KOPT-K1 (cell line): ENCODE results near the gene THSD4.
"Not testable (repeated sequence)": the region's sequence is repeated elsewhere in the genome, so short reads cannot be mapped to it uniquely, and the experiment has no call there.

Experiments used
- H3K27ac ChIP-seq: fragments of 200-600 bp; sonication (generic); 2 replicates; pipeline ENCODE4 v1.5.1; 2016; ENCODE audit warnings: antibody characterized with exemption, mild to moderate bottlenecking, low read depth, low read length; ENCODE audit not compliant: poor library complexity, severe bottlenecking
- H3K36me3 ChIP-seq: fragments of 200-600 bp; sonication (generic); 2 replicates; pipeline ENCODE4 v1.5.1; 2017; ENCODE audit warnings: antibody characterized with exemption, mild to moderate bottlenecking, low read length, moderate library complexity; ENCODE audit not compliant: insufficient read depth
- H3K9me3 ChIP-seq: fragments of 200-600 bp; sonication (generic); 2 replicates; pipeline ENCODE4 v1.5.1; 2017; ENCODE audit warnings: antibody characterized with exemption, low read length, mild to moderate bottlenecking; ENCODE audit not compliant: insufficient read depth, poor library complexity, severe bottlenecking

The THSD4 gene

DNA sequence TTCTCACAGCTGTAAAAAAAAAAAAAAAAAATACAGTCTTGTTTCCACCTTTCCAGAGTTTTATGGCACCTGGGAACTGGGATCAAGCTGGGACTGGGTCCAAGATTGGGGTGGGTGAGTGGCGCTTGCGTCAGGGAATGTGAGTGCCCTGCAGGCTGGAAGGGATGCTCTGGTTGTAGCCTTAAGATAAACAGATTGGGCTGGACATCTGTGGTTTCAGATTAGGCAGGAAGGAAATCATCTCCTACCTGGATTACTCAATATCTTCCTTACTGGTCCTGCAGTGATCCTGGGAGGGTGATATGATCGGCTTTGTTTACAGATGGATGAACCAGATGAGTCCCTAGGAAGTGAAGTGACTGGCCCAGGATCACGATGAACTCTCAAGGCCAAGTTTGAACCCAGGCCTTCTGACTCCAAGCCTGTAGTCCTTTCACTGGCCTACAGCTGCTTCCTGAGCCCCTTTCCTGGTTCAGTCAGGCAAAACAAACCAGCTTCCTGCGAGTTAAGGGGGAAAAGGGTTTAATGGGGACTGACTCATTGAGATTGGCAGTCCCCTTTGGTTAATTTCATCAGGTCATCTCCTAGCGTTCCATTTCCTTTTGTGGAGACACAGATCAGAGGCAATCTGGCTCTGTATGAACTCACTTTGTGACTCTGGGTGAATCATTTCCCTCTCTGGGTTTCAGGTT lies 179.8 kb downstream of the THSD4 start:
- no peak overlapping the region for H3K27ac ChIP-seq
- no peaks in the 10 kb centered on the region for H3K9me3 ChIP-seq
- H3K36me3 ChIP-seq, result no peaks in the 10 kb centered on the region

DNA sequence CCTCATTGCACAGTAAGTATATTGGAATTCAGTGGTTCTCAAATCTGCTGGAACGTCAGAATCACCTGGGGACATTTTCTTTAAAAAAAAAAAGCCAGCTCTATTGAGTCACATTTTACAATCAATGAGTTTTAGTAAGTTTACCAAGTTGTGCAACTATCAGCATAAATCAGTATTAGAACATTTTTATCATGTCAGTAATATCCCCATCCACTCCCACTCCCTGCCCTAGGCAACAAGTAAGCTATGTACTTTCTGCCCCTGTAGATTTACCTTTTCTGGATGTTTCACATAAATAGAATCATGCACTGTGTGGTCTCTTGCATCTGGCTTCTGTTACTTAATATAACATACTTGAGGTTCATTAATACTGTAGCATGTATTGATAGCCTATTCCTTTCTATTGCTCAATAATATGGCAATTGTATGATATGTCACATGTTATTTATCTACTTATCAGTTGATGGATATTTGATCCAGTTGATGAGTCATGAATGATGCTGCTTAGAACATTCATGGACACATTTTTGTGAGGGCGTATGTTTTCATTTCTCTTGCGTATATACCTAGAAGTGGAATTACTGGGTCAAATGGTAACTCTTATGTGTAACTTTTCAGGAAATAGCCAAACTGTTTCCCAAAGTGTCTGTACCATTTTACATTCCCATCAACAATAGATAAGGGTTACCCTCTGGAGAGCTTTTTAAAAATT lies 180.5 kb downstream of the THSD4 start:
- no peaks in the 10 kb centered on the region for H3K36me3 ChIP-seq
- no peak overlapping the region for H3K27ac ChIP-seq
- H3K9me3 ChIP-seq, result no peaks in the 10 kb centered on the region

DNA sequence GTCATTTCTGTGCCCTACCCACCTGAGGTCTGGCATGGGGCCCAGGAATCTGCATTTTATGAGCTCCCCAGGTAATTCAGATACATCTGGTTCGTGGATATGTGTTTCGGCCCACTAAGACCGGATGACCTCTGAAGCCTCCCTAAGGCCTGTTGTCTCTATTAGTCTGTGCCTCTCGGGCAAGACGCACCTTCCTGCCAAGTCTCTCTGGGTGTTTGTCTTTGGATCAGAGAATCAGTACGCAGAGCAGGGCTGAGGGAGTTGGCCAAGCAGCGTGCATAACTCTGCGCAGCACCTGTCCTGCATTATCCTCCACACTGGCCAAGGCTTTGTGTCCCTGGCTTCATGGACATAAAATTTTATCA lies 181.0 kb downstream of the THSD4 start:
- no peaks in the 10 kb centered on the region for H3K36me3 ChIP-seq
- H3K9me3 ChIP-seq, result no peaks in the 10 kb centered on the region
- H3K27ac ChIP-seq, result no peak overlapping the region

DNA sequence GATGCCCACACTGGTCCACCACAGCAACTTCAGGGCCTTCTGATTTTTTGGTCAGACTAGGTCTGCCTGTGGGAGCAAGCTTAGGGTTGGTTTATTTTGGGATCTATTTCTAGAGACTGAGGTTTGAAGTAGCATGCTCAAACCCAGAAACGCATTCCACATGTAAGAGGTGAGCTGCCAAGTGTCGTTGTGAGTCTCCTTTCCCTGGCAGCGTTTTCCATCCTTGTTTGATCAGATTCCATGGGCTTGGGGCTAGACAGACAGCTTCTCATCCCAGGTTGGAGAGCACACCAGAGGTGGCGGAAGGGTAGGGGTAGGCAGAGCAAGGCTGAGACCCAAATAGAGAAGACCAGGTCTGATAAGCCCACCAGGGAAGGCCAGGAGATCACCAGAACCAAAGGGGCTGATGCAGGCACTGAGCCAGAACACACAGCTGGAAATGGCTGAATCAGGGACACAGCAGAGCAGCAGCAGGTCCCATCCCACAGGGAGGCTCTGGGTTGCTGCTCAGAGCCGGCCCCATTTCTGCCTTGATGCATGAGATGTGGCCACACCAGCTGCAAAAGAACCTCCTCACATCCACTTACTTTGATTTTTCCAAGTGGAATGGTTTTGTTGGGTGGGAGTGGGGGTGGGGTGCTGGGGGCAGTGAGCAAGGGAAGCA lies 186.8 kb downstream of the THSD4 start:
- H3K27ac ChIP-seq, result no peak overlapping the region
- H3K9me3 ChIP-seq, result no peaks in the 10 kb centered on the region
- H3K36me3 ChIP-seq, result no peaks in the 10 kb centered on the region

- Histone ChIP-seq H3K9me3 (no peaks in the 10 kb centered on the region), H3K36me3 (no peaks in the 10 kb centered on the region), H3K27ac (no peak overlapping the region)
Measured at GRCh38 chr15:71302861-71303410, 187.7 kb downstream of the THSD4 start.

DNA sequence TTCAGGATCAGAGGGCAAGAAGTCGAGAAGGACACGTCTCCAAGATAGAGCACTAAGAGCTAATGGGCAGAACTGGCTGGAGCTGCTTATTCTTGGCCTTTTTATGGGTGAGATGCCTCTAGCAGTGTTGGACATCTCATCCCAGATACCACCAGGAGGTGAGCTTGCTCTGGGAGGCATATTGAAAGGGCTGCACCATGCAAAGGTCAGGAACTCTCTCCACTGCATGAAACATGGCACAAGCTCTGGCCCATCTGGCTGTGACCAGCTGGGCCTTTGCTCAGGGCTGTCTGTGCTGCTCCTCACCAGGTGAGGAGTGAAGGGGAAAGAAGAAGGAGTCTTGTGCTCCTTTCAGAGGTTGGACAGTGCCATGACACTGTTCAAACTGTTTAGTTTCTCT lies 188.7 kb downstream of the THSD4 start:
- Histone ChIP-seq H3K27ac (no peak overlapping the region), H3K36me3 (no peaks in the 10 kb centered on the region), H3K9me3 (no peaks in the 10 kb centered on the region)

- Histone ChIP-seq H3K27ac (no peak overlapping the region), H3K36me3 (no peaks in the 10 kb centered on the region), H3K9me3 (no peaks in the 10 kb centered on the region)
Measured at GRCh38 chr15:71304681-71305080, 189.4 kb downstream of the THSD4 start.

DNA sequence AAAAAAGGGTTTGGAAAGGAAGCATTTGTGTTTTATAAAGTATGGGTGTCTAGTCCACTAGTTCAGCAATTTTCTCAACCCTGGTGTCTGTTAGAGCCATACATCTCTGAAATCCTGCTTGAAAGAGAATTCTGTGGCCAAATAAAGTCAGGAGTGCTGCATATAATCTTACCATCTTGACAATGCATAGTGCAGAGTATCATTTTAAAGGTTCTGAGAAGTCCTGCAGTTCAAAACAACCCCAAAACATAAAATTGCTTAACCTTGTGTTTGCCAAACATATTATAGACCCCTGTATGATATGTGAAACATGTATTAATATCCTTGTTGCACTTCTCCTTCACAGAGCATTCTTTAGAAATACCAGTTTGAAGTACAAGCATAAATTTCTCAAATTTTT lies 191.3 kb downstream of the THSD4 start:
- H3K9me3 ChIP-seq, result no peaks in the 10 kb centered on the region
- no peaks in the 10 kb centered on the region for H3K36me3 ChIP-seq
- H3K27ac ChIP-seq, result no peak overlapping the region

DNA sequence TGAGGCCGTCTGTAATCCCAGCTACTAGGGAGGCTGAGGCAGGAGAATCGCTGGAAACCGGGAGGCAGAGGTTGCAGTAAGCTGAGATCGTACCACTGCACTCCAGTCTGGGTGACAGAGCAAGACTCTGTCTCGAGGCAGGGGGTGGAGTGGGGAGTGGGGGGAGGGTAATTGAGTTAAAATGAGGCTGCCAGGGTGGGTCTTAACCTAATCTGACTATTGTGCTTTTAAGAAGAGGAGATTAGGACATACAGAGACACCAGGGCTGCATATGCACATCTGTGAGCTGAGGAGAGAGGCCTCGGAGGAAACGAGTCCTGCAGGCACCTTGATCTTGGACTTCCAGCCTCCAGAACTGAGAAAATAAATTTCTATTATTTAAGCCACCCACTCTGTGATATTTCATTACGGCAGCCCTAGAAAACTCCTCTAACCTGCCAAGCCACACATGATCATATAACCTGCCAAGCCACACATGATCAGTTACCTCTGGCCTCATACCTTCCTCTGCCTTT lies 197.0 kb downstream of the THSD4 start:
- Histone ChIP-seq H3K36me3 (no peaks in the 10 kb centered on the region), H3K27ac (no peak overlapping the region), H3K9me3 (no peaks in the 10 kb centered on the region)

GRCh38 chr15:71312731-71313460 lies 197.6 kb downstream of the THSD4 start:
- no peaks in the 10 kb centered on the region for H3K9me3 ChIP-seq
- H3K27ac ChIP-seq, result no peak overlapping the region
- no peaks in the 10 kb centered on the region for H3K36me3 ChIP-seq

- no peaks in the 10 kb centered on the region for H3K36me3 ChIP-seq
- no peak overlapping the region for H3K27ac ChIP-seq
Measured at GRCh38 chr15:71313806-71314205, 198.5 kb downstream of the THSD4 start.

DNA sequence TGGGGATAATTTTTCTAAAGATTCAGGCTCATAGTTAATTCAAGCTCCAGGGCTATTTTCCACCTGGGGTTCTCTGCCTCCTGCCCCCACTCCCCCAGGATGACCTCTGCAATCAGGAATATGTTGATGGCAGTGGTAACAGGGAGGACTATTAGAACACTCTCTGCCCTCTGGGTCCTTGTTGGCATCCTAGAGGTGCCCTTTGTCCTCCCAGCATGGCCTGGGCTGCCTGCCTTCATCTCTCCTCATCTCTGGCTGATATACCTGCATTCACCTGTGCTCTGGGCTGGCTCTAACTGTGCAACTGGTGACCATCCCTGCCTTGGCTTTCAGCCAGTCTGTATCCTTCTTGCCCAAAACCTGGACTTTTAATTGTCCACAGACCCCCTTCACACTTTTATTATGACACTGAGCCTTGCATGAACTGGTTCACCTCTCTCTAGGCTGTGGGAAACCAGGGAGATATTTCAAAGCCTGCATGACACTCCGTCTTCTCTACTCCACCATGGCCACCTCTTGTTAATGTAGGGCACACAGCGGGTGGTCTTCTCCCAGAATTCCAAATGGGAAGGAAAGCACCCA lies 199.8 kb downstream of the THSD4 start:
- Histone ChIP-seq H3K27ac (no peak overlapping the region), H3K36me3 (no peaks in the 10 kb centered on the region), H3K9me3 (no peaks in the 10 kb centered on the region)

More at GRCh38 chr15:71313806-71314205, 198.5 kb downstream of the THSD4 start:
- no peaks in the 10 kb centered on the region for H3K9me3 ChIP-seq

DNA sequence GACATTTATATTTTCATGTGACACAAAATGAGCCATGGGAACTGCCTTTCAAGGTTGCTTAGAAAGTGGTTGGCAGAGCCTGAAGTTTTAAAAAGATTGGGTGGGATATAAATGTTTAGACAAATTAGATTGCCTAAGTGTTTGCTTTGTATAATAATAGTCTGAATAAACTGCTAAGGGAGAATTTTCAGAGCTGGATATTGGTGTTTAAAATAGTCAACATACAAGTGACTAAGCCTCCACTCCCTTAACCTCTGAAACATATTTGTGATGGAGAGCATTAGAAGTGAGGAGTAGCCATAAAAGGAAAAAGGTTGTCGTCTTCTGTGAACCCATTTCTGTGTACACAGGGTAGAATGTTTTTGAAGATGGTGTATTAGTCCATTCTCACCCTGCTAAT lies 201.6 kb downstream of the THSD4 start:
- H3K27ac ChIP-seq, result no peak overlapping the region
- no peaks in the 10 kb centered on the region for H3K36me3 ChIP-seq
- H3K9me3 ChIP-seq, result no peaks in the 10 kb centered on the region

GRCh38 chr15:71319424-71319823 lies 204.2 kb downstream of the THSD4 start:
- not testable (repeated sequence) for H3K27ac ChIP-seq, H3K9me3 ChIP-seq, H3K36me3 ChIP-seq
